ENCODE results near the gene NATD1. TPM values are rescaled to one million over a fixed set of nuclear protein-coding genes. Genes with fewer than 3 reads are reported as not detected.

NATD1 gene
- total and polyA plus RNA-seq, 10 of the 15 experiments (the other 5 are each of a cell fraction or from before 2014, with no cell fraction given), result 0.02 to 0.33 (median 0.15) TPM

DNA sequence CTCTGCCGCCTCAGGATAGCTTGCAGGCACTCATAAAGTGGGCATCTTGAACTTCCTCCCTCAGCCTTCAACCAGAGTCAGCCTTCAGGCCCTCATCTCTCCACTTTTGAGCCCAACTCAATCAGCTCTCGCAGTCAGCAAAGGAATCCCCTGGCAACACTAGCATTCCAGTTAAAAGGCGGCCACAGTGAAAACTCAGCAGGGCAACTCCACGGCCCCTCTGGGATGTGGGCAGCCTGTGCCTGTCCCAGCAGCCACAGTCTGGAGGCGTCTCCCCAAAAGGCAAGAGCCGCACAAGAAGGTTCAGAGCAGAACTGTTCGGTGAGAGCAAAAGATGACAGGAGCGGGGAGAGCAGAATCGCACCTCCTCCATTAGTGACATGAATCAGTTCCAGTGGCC is 48.3 kb downstream of the NATD1 start (continued):
- TF ChIP-seq, protein P1, sequence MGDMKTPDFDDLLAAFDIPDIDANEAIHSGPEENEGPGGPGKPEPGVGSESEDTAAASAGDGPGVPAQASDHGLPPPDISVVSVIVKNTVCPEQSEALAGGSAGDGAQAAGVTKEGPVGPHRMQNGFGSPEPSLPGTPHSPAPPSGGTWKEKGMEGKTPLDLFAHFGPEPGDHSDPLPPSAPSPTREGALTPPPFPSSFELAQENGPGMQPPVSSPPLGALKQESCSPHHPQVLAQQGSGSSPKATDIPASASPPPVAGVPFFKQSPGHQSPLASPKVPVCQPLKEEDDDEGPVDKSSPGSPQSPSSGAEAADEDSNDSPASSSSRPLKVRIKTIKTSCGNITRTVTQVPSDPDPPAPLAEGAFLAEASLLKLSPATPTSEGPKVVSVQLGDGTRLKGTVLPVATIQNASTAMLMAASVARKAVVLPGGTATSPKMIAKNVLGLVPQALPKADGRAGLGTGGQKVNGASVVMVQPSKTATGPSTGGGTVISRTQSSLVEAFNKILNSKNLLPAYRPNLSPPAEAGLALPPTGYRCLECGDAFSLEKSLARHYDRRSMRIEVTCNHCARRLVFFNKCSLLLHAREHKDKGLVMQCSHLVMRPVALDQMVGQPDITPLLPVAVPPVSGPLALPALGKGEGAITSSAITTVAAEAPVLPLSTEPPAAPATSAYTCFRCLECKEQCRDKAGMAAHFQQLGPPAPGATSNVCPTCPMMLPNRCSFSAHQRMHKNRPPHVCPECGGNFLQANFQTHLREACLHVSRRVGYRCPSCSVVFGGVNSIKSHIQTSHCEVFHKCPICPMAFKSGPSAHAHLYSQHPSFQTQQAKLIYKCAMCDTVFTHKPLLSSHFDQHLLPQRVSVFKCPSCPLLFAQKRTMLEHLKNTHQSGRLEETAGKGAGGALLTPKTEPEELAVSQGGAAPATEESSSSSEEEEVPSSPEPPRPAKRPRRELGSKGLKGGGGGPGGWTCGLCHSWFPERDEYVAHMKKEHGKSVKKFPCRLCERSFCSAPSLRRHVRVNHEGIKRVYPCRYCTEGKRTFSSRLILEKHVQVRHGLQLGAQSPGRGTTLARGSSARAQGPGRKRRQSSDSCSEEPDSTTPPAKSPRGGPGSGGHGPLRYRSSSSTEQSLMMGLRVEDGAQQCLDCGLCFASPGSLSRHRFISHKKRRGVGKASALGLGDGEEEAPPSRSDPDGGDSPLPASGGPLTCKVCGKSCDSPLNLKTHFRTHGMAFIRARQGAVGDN (IDR thresholded peaks at IDR 0.05), result no peak
- no peak for TF ChIP-seq ZBTB33 (IDR thresholded peaks at IDR 0.05)
- TF ChIP-seq, protein P2, sequence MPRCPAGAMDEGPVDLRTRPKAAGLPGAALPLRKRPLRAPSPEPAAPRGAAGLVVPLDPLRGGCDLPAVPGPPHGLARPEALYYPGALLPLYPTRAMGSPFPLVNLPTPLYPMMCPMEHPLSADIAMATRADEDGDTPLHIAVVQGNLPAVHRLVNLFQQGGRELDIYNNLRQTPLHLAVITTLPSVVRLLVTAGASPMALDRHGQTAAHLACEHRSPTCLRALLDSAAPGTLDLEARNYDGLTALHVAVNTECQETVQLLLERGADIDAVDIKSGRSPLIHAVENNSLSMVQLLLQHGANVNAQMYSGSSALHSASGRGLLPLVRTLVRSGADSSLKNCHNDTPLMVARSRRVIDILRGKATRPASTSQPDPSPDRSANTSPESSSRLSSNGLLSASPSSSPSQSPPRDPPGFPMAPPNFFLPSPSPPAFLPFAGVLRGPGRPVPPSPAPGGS (IDR thresholded peaks at IDR 0.05; ENCODE audit: borderline replicate concordance, insufficient read depth, low read depth, low read length, poor library complexity, severe bottlenecking), result no peak
- no peak for TF ChIP-seq NBN (IDR thresholded peaks at IDR 0.05)
- no peak for TF ChIP-seq ZNF207 (IDR thresholded peaks at IDR 0.05; ENCODE audit: borderline replicate concordance)
- no peak for TF ChIP-seq NFXL1 (IDR thresholded peaks at IDR 0.05; ENCODE audit: borderline replicate concordance)
